Endodermal cell (in vitro differentiated cells): Measurements from ENCODE around the gene SELENOO. TPM values are rescaled to one million over a fixed set of nuclear protein-coding genes. Genes with fewer than 3 reads are reported as not detected.
A peak's percentile ranks its signal among the peaks of the same experiment; 100 is the strongest.

Experiments used
- DNase-seq: peaks from one replicate; pipeline ENCODE4 v3.0.0-alpha.2; 2017
- H3K27ac ChIP-seq: 2 replicates; pipeline ENCODE4 v1.5.1; 2013; ENCODE audit warnings: mild to moderate bottlenecking, low read depth, low read length, moderate library complexity
- H3K27me3 ChIP-seq: 2 replicates; pipeline ENCODE4 v1.6.1; 2013; ENCODE audit warnings: mild to moderate bottlenecking, low read length, moderate library complexity; ENCODE audit not compliant: insufficient read depth, control insufficient read depth, poor library complexity, severe bottlenecking
- H3K36me3 ChIP-seq: 2 replicates; pipeline ENCODE4 v1.7.0; 2013; ENCODE audit warnings: mild to moderate bottlenecking, low read length, moderate library complexity; ENCODE audit not compliant: control insufficient read depth, insufficient read depth
- H3K4me1 ChIP-seq: one replicate; pipeline ENCODE4 v1.7.0; 2013; ENCODE audit warnings: low read length; ENCODE audit not compliant: control insufficient read depth, insufficient read depth
- H3K4me3 ChIP-seq: 2 replicates; pipeline ENCODE4 v1.5.1; 2013; ENCODE audit warnings: mild to moderate bottlenecking, low read length, moderate library complexity
- H3K9ac ChIP-seq: 2 replicates; pipeline ENCODE4 v1.6.1; 2013; ENCODE audit warnings: mild to moderate bottlenecking, low read length, moderate library complexity; ENCODE audit not compliant: poor library complexity, severe bottlenecking; ENCODE audit errors: extremely low read depth
- H3K9me3 ChIP-seq: 2 replicates; pipeline ENCODE4 v1.6.1; 2013; ENCODE audit warnings: mild to moderate bottlenecking, low read length, moderate library complexity; ENCODE audit not compliant: control insufficient read depth
- H3K27ac Mint-ChIP-seq: 2 replicates; pipeline ENCODE4 v1.8.0; 2020; ENCODE audit warnings: mixed read lengths
- H3K27me3 Mint-ChIP-seq: 2 replicates; pipeline ENCODE4 v1.8.0; 2021; ENCODE audit warnings: mild to moderate bottlenecking, mixed read lengths; ENCODE audit not compliant: insufficient read depth
- H3K36me3 Mint-ChIP-seq: 2 replicates; pipeline ENCODE4 v1.8.0; 2020; ENCODE audit warnings: low read depth, mixed read lengths
- H3K4me1 Mint-ChIP-seq: 2 replicates; pipeline ENCODE4 v1.8.0; 2020; ENCODE audit warnings: mixed read lengths
- H3K4me3 Mint-ChIP-seq: 2 replicates; pipeline ENCODE4 v1.8.0; 2020; ENCODE audit warnings: mild to moderate bottlenecking, moderate library complexity, mixed read lengths
- H3K9me3 Mint-ChIP-seq: 2 replicates; pipeline ENCODE4 v1.8.0; 2020; ENCODE audit warnings: mild to moderate bottlenecking, mixed read lengths
- WGBS, 2 experiments: methylation state at CpG; one replicate each; pipeline versions ENCODE4 v1.1.5 to v1.1.7; 2013; ENCODE audit warnings: missing lambda C conversion rate in 2 of 2, mixed read lengths in 1 of 2; ENCODE audit not compliant: insufficient coverage in 1 of 2, insufficient read length in 1 of 2; 5-methylcytosine and 5-hydroxymethylcytosine counted together
- total RNA-seq, 2 donors: library from RNA; stranded (reverse); fragmentation: NEBNext Ultra II Directional in 1 of 2; extraction: Animal tissue kit (Norgen Biotek cat#: 25700) in 1 of 2; gene quantifications; 2 replicates in 1 of 2; 3 replicates in 1 of 2; pipeline ENCODE4 v1.2.1, GENCODE V29; 2021
- TF ChIP-seq, protein P1 (sequence below): fragments of 200-600 bp; sonication (generic); conservative IDR thresholded peaks from 2 replicates; pipeline ENCODE4 v1.5.0; 2021; ENCODE audit warnings: antibody characterized with exemption, mild to moderate bottlenecking

SELENOO gene
- total RNA-seq, 2 donors from 2014 or later, result 22.2 to 22.9 TPM

- no peak overlapping the region for H3K27ac Mint-ChIP-seq
Observed at GRCh38 chr22:50189184-50189848, 11.5 kb upstream of the SELENOO start.

DNA sequence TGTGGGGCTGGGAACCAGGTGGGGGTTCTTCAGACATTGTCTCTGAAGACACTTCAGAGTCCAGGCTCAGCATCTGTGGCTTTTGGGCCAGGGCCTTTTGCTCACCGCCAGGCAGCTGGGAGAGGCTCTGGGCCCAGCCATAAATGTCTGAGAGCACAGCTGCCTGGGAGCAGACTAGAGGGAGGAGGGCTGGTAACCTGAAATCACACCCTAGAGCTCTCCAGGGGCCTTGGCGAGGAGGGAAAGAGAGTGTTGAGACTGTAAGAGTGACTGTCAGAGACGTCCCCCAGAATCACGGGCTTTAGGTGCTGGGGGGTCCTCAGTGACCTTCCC lies 11.0 kb upstream of the SELENOO start:
- Mint-ChIP-seq H3K4me1 (no peaks in the 10 kb centered on the region), H3K27ac (no peak overlapping the region), H3K9me3 (no peaks in the 10 kb centered on the region), H3K4me3 (no peak overlapping the region), H3K36me3 (peaks cover 7% of the 10 kb centered on the region), H3K27me3 (no peaks in the 10 kb centered on the region)
- Histone ChIP-seq H3K9ac (no peak overlapping the region), H3K36me3 (peaks cover 11% of the 10 kb centered on the region), H3K9me3 (no peaks in the 10 kb centered on the region), H3K27me3 (no peaks in the 10 kb centered on the region), H3K4me1 (peaks cover 4% of the 10 kb centered on the region), H3K27ac (no peak overlapping the region), H3K4me3 (no peak overlapping the region)
- DNase-seq, result no peak
- TF ChIP-seq, protein P1, sequence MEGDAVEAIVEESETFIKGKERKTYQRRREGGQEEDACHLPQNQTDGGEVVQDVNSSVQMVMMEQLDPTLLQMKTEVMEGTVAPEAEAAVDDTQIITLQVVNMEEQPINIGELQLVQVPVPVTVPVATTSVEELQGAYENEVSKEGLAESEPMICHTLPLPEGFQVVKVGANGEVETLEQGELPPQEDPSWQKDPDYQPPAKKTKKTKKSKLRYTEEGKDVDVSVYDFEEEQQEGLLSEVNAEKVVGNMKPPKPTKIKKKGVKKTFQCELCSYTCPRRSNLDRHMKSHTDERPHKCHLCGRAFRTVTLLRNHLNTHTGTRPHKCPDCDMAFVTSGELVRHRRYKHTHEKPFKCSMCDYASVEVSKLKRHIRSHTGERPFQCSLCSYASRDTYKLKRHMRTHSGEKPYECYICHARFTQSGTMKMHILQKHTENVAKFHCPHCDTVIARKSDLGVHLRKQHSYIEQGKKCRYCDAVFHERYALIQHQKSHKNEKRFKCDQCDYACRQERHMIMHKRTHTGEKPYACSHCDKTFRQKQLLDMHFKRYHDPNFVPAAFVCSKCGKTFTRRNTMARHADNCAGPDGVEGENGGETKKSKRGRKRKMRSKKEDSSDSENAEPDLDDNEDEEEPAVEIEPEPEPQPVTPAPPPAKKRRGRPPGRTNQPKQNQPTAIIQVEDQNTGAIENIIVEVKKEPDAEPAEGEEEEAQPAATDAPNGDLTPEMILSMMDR, result no peak
- 86 to 97% methylated on average over 4 of the region's 4 CpGs for WGBS, 2 experiments

More at GRCh38 chr22:50189184-50189848, 11.5 kb upstream of the SELENOO start:
- 90 to 95% methylated on average over 12 to 20 of the region's 20 CpGs for WGBS, 2 experiments
- H3K4me1 ChIP-seq, result peaks cover 4% of the 10 kb centered on the region
- Mint-ChIP-seq H3K36me3 (peaks cover 7% of the 10 kb centered on the region), H3K27me3 (peaks cover 3% of the 10 kb centered on the region), H3K9me3 (no peaks in the 10 kb centered on the region), H3K4me1 (no peaks in the 10 kb centered on the region), H3K4me3 (no peak overlapping the region)
- H3K9ac ChIP-seq, result no peak overlapping the region
- H3K27ac ChIP-seq, result no peak overlapping the region
- no peak for DNase-seq
- no peaks in the 10 kb centered on the region for H3K9me3 ChIP-seq
- TF ChIP-seq, protein P1, result no peak
- no peak overlapping the region for H3K4me3 ChIP-seq
- H3K36me3 ChIP-seq, result peaks cover 7% of the 10 kb centered on the region
- no peaks in the 10 kb centered on the region for H3K27me3 ChIP-seq

DNA sequence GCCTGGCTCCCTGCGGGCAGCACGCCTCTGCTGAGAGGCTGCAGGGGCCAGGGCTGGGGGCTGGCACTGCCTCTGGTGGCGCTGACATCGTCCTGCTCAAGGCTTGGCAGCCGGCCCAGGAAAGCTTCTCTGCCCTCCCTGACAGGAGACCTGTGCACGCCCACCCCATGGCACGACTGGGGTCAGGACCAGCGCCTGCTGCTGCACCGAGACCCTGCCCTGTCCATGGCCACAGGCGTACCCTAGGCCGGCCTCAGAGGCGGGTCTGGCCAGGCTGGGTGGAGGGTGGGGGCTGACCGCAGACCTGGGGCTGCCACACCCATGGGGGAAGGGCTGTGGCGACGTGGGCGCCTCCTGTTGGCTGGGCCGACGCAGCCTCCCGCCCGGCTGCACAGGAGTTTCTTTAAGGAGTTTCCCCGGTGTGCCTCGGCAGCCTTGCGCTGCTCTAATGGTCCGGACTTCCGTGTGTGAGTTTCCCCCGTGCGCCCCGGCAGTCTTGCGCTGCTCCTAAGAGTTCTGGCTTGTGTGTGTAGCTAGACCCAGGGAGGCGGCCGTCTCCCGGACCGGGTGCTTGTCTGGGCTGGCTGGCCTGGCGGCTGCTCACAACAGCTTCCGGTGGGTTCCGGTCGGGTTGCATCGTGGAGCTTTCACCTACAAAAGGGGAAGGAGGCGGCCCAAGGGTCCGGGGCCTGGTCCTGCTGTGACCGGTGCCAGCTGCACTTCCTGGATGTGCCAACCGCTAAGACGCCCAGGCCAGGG lies 10.4 kb upstream of the SELENOO start:
- Mint-ChIP-seq H3K27ac (peak overlapping the region; percentile 78), H3K36me3 (peaks cover 7% of the 10 kb centered on the region), H3K4me3 (peak overlapping the region; percentile 49), H3K4me1 (no peaks in the 10 kb centered on the region), H3K27me3 (no peaks in the 10 kb centered on the region), H3K9me3 (no peaks in the 10 kb centered on the region)
- WGBS, 2 experiments, result 74 to 79% methylated on average over 33 to 43 of the region's 43 CpGs
- TF ChIP-seq, protein P1, result peak; percentile 65
- Histone ChIP-seq H3K27ac (no peak overlapping the region), H3K9me3 (no peaks in the 10 kb centered on the region), H3K4me3 (no peak overlapping the region), H3K4me1 (peaks cover 4% of the 10 kb centered on the region), H3K9ac (no peak overlapping the region), H3K36me3 (peaks cover 11% of the 10 kb centered on the region), H3K27me3 (no peaks in the 10 kb centered on the region)
- DNase-seq, result peak; percentile 92
